Right atrium auricular region (tissue), 2 donors: ENCODE measurements around the gene HNRNPUL2. TPM values are rescaled to one million over a fixed set of nuclear protein-coding genes. Genes with fewer than 3 reads are reported as not detected.
"Not testable (repeated sequence)": the region's sequence is repeated elsewhere in the genome, so short reads cannot be mapped to it uniquely, and the experiment has no call there.

Source experiments
- DNase-seq: peaks from one replicate; pipeline ENCODE4 v3.0.0-alpha.2; 2019; ENCODE audit warnings: low spot score
- H3K27ac ChIP-seq, 2 donors: fragments of 200-600 bp; sonication (generic); 1 replicate in 1 of 2; 2 replicates in 1 of 2; pipeline ENCODE4 v1.5.1; 2016 to 2019
- H3K27me3 ChIP-seq, 2 donors: fragments of 200-600 bp; sonication (generic); one replicate each; pipeline versions ENCODE4 v1.5.1 to v1.6.0; 2017 to 2019
- H3K36me3 ChIP-seq: fragments of 200-600 bp; sonication (generic); one replicate; pipeline ENCODE4 v1.5.1; 2016
- H3K4me1 ChIP-seq, 2 donors: fragments of 200-600 bp; sonication (generic); one replicate each; pipeline versions ENCODE4 v1.5.1 to v1.6.0; 2017 to 2019
- H3K4me3 ChIP-seq, 2 donors: fragments of 200-600 bp; sonication (generic); 1 replicate in 1 of 2; 2 replicates in 1 of 2; pipeline ENCODE4 v1.5.1; 2017 to 2019; ENCODE audit warnings: mild to moderate bottlenecking in 1 of 2, moderate library complexity in 1 of 2
- H3K9me3 ChIP-seq, 2 donors: fragments of 200-600 bp; sonication (generic); one replicate each; pipeline ENCODE4 v1.5.1; 2019
- total RNA-seq, 2 donors: library from RNA; depleted of rRNA; stranded (reverse); fragments of >200 nt; gene quantifications; one replicate each; pipeline ENCODE4 v1.1.0, GENCODE V29; 2016
- TF ChIP-seq, protein P1 (sequence below), 2 donors: fragments of 200-600 bp; sonication (generic); IDR thresholded peaks; one replicate each; pipeline ENCODE4 v1.5.1; 2019; ENCODE audit warnings: antibody characterized with exemption in 2 of 2

Gene HNRNPUL2
- total RNA-seq, 2 donors from 2014 or later: 12.2 to 15.6 TPM

DNA sequence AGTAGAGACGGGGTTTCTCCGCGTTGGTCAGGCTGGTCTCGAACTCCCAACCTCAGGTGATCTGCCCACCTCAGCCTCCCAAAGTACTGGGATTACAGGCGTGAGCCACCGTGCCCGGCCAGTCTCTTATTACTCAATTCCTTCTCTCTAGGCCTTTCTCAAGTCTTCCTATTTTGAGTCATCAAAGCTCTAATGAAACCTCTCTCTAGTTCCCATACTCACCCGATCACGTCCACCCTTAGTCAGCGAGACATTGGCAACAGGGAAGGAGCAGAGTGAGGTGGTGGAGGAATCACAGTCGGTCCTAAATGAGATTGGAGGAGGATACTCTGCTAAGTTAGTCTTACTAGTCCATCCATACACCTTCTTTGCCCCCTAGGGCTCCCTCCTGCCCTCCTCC lies 25.0 kb downstream of the HNRNPUL2 start:
- peaks cover 0 to 18% of the 10 kb centered on the region in 2 donors for H3K4me1 ChIP-seq
- no peak for DNase-seq
- H3K4me3 ChIP-seq: no peak overlapping the region
- H3K27me3 ChIP-seq: no peaks in the 10 kb centered on the region
- peaks cover 10% of the 10 kb centered on the region for H3K36me3 ChIP-seq
- TF ChIP-seq, protein P1, sequence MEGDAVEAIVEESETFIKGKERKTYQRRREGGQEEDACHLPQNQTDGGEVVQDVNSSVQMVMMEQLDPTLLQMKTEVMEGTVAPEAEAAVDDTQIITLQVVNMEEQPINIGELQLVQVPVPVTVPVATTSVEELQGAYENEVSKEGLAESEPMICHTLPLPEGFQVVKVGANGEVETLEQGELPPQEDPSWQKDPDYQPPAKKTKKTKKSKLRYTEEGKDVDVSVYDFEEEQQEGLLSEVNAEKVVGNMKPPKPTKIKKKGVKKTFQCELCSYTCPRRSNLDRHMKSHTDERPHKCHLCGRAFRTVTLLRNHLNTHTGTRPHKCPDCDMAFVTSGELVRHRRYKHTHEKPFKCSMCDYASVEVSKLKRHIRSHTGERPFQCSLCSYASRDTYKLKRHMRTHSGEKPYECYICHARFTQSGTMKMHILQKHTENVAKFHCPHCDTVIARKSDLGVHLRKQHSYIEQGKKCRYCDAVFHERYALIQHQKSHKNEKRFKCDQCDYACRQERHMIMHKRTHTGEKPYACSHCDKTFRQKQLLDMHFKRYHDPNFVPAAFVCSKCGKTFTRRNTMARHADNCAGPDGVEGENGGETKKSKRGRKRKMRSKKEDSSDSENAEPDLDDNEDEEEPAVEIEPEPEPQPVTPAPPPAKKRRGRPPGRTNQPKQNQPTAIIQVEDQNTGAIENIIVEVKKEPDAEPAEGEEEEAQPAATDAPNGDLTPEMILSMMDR (IDR thresholded peaks at IDR 0.05): no peak
- H3K27ac ChIP-seq: no peak overlapping the region
- no peaks in the 10 kb centered on the region for H3K9me3 ChIP-seq

GRCh38 chr11:62694455-62695167 lies 32.6 kb downstream of the HNRNPUL2 start:
- Histone ChIP-seq H3K27me3 (no peaks in the 10 kb centered on the region), H3K27ac (no peak overlapping the region)
- peak; percentile 89 for DNase-seq

GRCh38 chr11:62693624-62694023 lies 33.6 kb downstream of the HNRNPUL2 start:
- Histone ChIP-seq H3K36me3 (peaks cover 31% of the 10 kb centered on the region), H3K4me1 (peaks cover 0 to 22% of the 10 kb centered on the region in 2 donors)
- not testable (repeated sequence) for H3K4me3 ChIP-seq, H3K9me3 ChIP-seq, H3K27ac ChIP-seq, H3K27me3 ChIP-seq, DNase-seq

More at GRCh38 chr11:62694455-62695167, 32.6 kb downstream of the HNRNPUL2 start:
- Histone ChIP-seq H3K36me3 (peaks cover 31% of the 10 kb centered on the region), H3K4me3 (no peak overlapping the region), H3K4me1 (peaks cover 0 to 14% of the 10 kb centered on the region in 2 donors), H3K9me3 (no peaks in the 10 kb centered on the region)
- TF ChIP-seq, protein P1 (IDR thresholded peaks at IDR 0.05): peak; percentile 72 to 83

DNA sequence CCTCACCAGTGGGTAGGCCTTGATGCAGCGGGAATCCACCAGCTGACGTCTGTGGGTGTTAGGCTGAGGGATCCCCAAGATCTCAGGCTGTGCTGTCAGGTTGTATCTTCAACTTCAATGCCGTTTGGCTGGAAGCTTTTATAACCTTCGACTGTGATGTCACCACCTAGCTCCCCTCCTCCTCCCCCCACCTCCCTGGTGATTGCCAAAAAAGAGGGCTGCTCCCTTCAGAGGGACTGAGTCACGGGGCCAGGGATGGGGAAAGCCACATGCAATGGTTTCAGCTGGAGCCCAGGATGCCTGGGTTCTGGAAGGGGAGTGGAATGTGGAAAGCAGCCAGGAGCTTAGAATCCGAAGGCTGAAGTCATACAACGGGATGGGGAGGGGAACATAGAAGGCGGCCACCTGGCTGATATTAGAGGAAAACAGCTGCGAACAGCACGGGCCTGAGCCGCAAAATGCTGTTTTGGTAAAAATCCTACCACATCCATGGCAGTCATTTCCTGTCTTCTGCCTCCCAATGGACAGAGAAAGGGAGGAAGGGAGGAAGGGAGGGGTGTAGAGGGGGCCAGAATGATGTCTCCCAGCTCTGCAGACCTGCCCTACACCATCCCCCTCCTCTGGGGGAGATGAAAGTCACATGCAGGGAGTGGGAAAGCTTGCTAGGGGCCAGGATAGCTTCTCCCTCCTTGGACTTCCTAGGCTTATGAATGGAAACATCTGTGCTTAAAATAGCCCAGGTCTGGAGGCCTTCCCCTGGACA lies 37.7 kb downstream of the HNRNPUL2 start, which contains the start of gene LRRN4CL:
Gene LRRN4CL, minus strand, starts transcription at position 110 of the 763 bp plus-strand sequence. CDS start 1,022 bp downstream, outside the sequence.
- H3K4me3 ChIP-seq: peak within 1 kb of the TSS; percentile 13 to 37
- peak; percentile 93 for DNase-seq
- H3K27ac ChIP-seq: peak within 1 kb of the TSS; percentile 48 to 55
- H3K9me3 ChIP-seq: no peaks in the 10 kb centered on the region
- peaks cover 31% of the 10 kb centered on the region for H3K36me3 ChIP-seq
- TF ChIP-seq, protein P1 (IDR thresholded peaks at IDR 0.05): no peak
- H3K4me1 ChIP-seq: peaks cover 0 to 28% of the 10 kb centered on the region in 2 donors
- H3K27me3 ChIP-seq: no peaks in the 10 kb centered on the region

DNA sequence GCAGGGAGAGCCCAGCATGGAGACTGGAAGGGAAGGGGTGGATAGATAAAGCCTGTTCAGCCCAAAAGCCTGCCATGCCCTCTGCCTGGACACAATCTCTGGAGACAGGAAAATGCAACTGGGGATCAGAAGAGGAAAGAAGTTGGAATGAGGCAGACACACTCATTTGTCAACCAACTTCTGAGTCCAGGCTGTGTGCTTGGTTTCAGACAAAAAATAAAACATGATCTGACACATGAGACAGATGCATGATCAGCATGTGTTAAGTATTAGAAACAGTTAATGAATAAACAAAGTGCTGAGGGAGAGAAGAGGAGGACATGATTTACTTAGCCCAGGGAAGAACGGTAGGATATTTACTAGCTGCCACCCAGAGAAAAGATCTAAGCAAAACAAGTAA lies 38.8 kb downstream of the HNRNPUL2 start:
- TF ChIP-seq, protein P1 (IDR thresholded peaks at IDR 0.05): no peak
- H3K4me1 ChIP-seq: peaks cover 0 to 25% of the 10 kb centered on the region in 2 donors
- H3K27ac ChIP-seq: peak overlapping the region in 1 of 2 donors; percentile 55
- peaks cover 31% of the 10 kb centered on the region for H3K36me3 ChIP-seq
- peak overlapping the region in 1 of 2 donors; percentile 37 for H3K4me3 ChIP-seq
- no peaks in the 10 kb centered on the region for H3K27me3 ChIP-seq
- no peaks in the 10 kb centered on the region for H3K9me3 ChIP-seq
- DNase-seq: no peak
